ENCODE measurements around the gene DCDC2B. TPM values are rescaled to one million over a fixed set of nuclear protein-coding genes. Genes with fewer than 3 reads are reported as not detected.

DCDC2B gene
- total and polyA plus RNA-seq, 2 of the 13 experiments (the other 11 are each of a cell fraction or from before 2014, with no cell fraction given), result not detected

- TF ChIP-seq ZBTB8A (CRISPR knock-in tag; IDR thresholded peaks at IDR 0.05; ENCODE audit: borderline replicate concordance, low read depth) (no peak), RFX3 (CRISPR knock-in tag; IDR thresholded peaks at IDR 0.05) (peak; percentile 90), ZNF724P (CRISPR knock-in tag; IDR thresholded peaks at IDR 0.05; ENCODE audit: borderline replicate concordance) (0 out of 2 replicates have a peak, but pooled peaks have one; percentile 47), YEATS4 (CRISPR knock-in tag; IDR thresholded peaks at IDR 0.05; ENCODE audit: borderline replicate concordance) (peak; percentile 67; the same call in 1 of the 2 replicates), ZFP82 (CRISPR knock-in tag; IDR thresholded peaks at IDR 0.05; ENCODE audit: borderline replicate concordance) (0 out of 2 replicates have a peak, but pooled peaks have one; percentile 21), GABPA (IDR thresholded peaks at IDR 0.05; ENCODE audit: low read depth, low read length) (peak; percentile 90), GABPA (CRISPR knock-in tag; IDR thresholded peaks at IDR 0.05; ENCODE audit: low read depth) (peak; percentile 98), POGZ (CRISPR knock-in tag; IDR thresholded peaks at IDR 0.05) (peak; percentile 39), ZNF274 (CRISPR knock-in tag; IDR thresholded peaks at IDR 0.05) (no peak), TBX2 (CRISPR knock-in tag; IDR thresholded peaks at IDR 0.05; ENCODE audit: borderline replicate concordance) (no peak), MAX (IDR thresholded peaks at IDR 0.05) (peak; percentile 82; the same call in 1 of the 2 replicates), HNF1B (CRISPR knock-in tag; IDR thresholded peaks at IDR 0.05) (peak; percentile 84), RFX1 (IDR thresholded peaks at IDR 0.05) (peak; percentile 90), ZNF589 (CRISPR knock-in tag; conservative IDR thresholded peaks at IDR 0.05) (no peak), MYPOP (CRISPR knock-in tag; IDR thresholded peaks at IDR 0.05) (no peak), AKNA (CRISPR knock-in tag; IDR thresholded peaks at IDR 0.05; ENCODE audit: borderline replicate concordance) (no peak), GLI4 (CRISPR knock-in tag; IDR thresholded peaks at IDR 0.05; ENCODE audit: borderline replicate concordance) (0 out of 2 replicates have a peak, but pooled peaks have one; percentile 21)
Measured at GRCh38 chr1:32221980-32222755, 13.3 kb downstream of the DCDC2B start, which contains the start of the genes EIF3I and TMEM234 (continued).
